H1 (cell line): ENCODE data around the gene APH1A. TPM values are rescaled to one million over a fixed set of nuclear protein-coding genes. Genes with fewer than 3 reads are reported as not detected.
"Not testable (repeated sequence)": the region's sequence is repeated elsewhere in the genome, so short reads cannot be mapped to it uniquely, and the experiment has no call there.

Experiments
- CTCF ChIA-PET: fragments of 300-600 bp; sonication (Branson Sonifier 250); formaldehyde crosslinking; loops from one replicate; lab custom pipeline; 2021; ENCODE audit not compliant: partially characterized antibody; lab: Charles Lee
- POLR2A ChIA-PET: fragments of 300-600 bp; sonication (Branson Sonifier 250); formaldehyde crosslinking; loops from one replicate; lab custom pipeline; 2021; ENCODE audit warnings: inconsistent platforms; ENCODE audit not compliant: partially characterized antibody; lab: Charles Lee
- DNase-seq, 2 experiments: peaks; one replicate each; pipeline versions ENCODE4 v3.0.0 to v3.0.0-alpha.2; 2010 to 2022; ENCODE audit warnings: low spot score in 2 of 2, low read depth in 1 of 2, mixed read lengths in 1 of 2
- FAIRE-seq: peaks from 2 replicates; lab custom pipeline; 2011; peaks lifted over from hg19 to GRCh38; lab: Jason Lieb, UNC
- H2AFZ ChIP-seq: 2 replicates; pipeline ENCODE4 v1.8.1; 2012; ENCODE audit warnings: low read length, inconsistent platforms
- H2AK5ac ChIP-seq: 2 replicates; pipeline ENCODE4 v1.6.1; 2013; ENCODE audit warnings: low read depth, low read length
- H2BK120ac ChIP-seq: replicated peaks from 2 replicates; pipeline ENCODE3; 2013; ENCODE audit warnings: low read depth, low read length, inconsistent platforms
- H2BK12ac ChIP-seq: 2 replicates; pipeline ENCODE4 v1.6.1; 2013; ENCODE audit warnings: low read depth, low read length
- H2BK15ac ChIP-seq: 2 replicates; pipeline ENCODE4 v1.6.1; 2013; ENCODE audit warnings: low read length
- H2BK20ac ChIP-seq: 2 replicates; pipeline ENCODE4 v1.6.1; 2013; ENCODE audit warnings: low read length
- H2BK5ac ChIP-seq: 2 replicates; pipeline ENCODE4 v1.6.1; 2013; ENCODE audit warnings: low read depth, low read length
- H3K14ac ChIP-seq: 2 replicates; pipeline ENCODE4 v1.6.1; 2013; ENCODE audit warnings: inconsistent platforms; ENCODE audit not compliant: insufficient read length
- H3K18ac ChIP-seq: 2 replicates; pipeline ENCODE4 v1.6.1; 2013; ENCODE audit warnings: low read length; ENCODE audit errors: extremely low read depth
- H3K23ac ChIP-seq: 2 replicates; pipeline ENCODE4 v1.6.1; 2013; ENCODE audit warnings: inconsistent platforms; ENCODE audit not compliant: insufficient read length
- H3K23me2 ChIP-seq: 2 replicates; pipeline ENCODE4 v1.6.1; 2013; ENCODE audit warnings: low read depth, low read length
- H3K27ac ChIP-seq: 2 replicates; pipeline ENCODE4 v1.6.1; 2011; ENCODE audit warnings: low read depth, low read length, inconsistent platforms
- H3K27me3 ChIP-seq, 4 experiments: replicated peaks in 1 of 4; 1 replicate in 1 of 4; 2 replicates in 3 of 4; pipeline versions ENCODE4 v1.6.1 to v1.8.1; 2011 to 2013; ENCODE audit warnings: low read length in 3 of 4, mild to moderate bottlenecking in 3 of 4, inconsistent platforms in 2 of 4, mixed read lengths in 2 of 4, moderate library complexity in 1 of 4; ENCODE audit not compliant: control insufficient read depth in 3 of 4, insufficient read depth in 3 of 4; ENCODE audit errors: extremely low read depth in 1 of 4
- H3K36me3 ChIP-seq, 4 experiments: 2 replicates each; pipeline versions ENCODE4 v1.6.1 to v1.8.1; 2011 to 2013; ENCODE audit warnings: mild to moderate bottlenecking in 4 of 4, low read length in 3 of 4, moderate library complexity in 2 of 4, control low read depth in 1 of 4, inconsistent platforms in 1 of 4; ENCODE audit not compliant: insufficient read depth in 4 of 4, control insufficient read depth in 2 of 4
- H3K4ac ChIP-seq: replicated peaks from 2 replicates; pipeline ENCODE3; 2013; ENCODE audit warnings: low read length, low read depth, mixed read lengths, inconsistent platforms; ENCODE audit not compliant: insufficient read length
- H3K4me1 ChIP-seq, 4 experiments: replicated peaks in 1 of 4; 1 replicate in 1 of 4; 2 replicates in 3 of 4; pipeline versions ENCODE4 v1.6.1 to v1.8.1; 2011 to 2013; ENCODE audit warnings: low read length in 3 of 4, inconsistent platforms in 2 of 4, mixed read lengths in 1 of 4; ENCODE audit not compliant: insufficient read depth in 4 of 4, control insufficient read depth in 3 of 4
- H3K4me2 ChIP-seq, 2 experiments: 2 replicates each; pipeline versions ENCODE4 v1.6.1 to v1.8.1; 2011 to 2013; ENCODE audit warnings: low read depth in 2 of 2, low read length in 2 of 2, control low read depth in 1 of 2, inconsistent platforms in 1 of 2, mild to moderate bottlenecking in 1 of 2; ENCODE audit not compliant: insufficient read depth in 1 of 2
- H3K4me3 ChIP-seq, 4 experiments: fragments of 200-600, 300-600 bp in 1 of 4; sonication (generic), shearing (Covaris generic), sonication (Bioruptor Twin) in 1 of 4; 2 replicates each; pipeline versions ENCODE4 v1.5.1 to v1.8.1; 2011 to 2016; ENCODE audit warnings: low read length in 4 of 4, low read depth in 3 of 4, control low read depth in 2 of 4, inconsistent platforms in 2 of 4, mild to moderate bottlenecking in 2 of 4, mixed read lengths in 1 of 4, moderate library complexity in 1 of 4; ENCODE audit not compliant: insufficient read depth in 2 of 4; ENCODE audit errors: extremely low read depth in 1 of 4
- H3K56ac ChIP-seq: replicated peaks from 2 replicates; pipeline ENCODE3; 2013; ENCODE audit warnings: low read depth, mild to moderate bottlenecking, mixed read lengths, low read length, inconsistent platforms; ENCODE audit not compliant: insufficient read length
- H3K79me1 ChIP-seq: 2 replicates; pipeline ENCODE4 v1.6.1; 2013; ENCODE audit warnings: low read depth, low read length, control low read depth
- H3K79me2 ChIP-seq, 2 experiments: 2 replicates each; pipeline versions ENCODE4 v1.6.1 to v1.8.1; 2012 to 2013; ENCODE audit warnings: low read length in 2 of 2, mild to moderate bottlenecking in 2 of 2, inconsistent platforms in 1 of 2; ENCODE audit not compliant: insufficient read depth in 2 of 2, control insufficient read depth in 1 of 2
- H3K9ac ChIP-seq, 4 experiments: replicated peaks in 1 of 4; 1 replicate in 1 of 4; 2 replicates in 3 of 4; pipeline versions ENCODE4 v1.6.1 to v1.8.1; 2011 to 2013; ENCODE audit warnings: low read depth in 3 of 4, low read length in 3 of 4, control low read depth in 2 of 4, mild to moderate bottlenecking in 2 of 4, moderate library complexity in 2 of 4, inconsistent platforms in 1 of 4; ENCODE audit errors: extremely low read depth in 1 of 4
- H3K9me3 ChIP-seq, 2 experiments: 2 replicates each; pipeline versions ENCODE4 v1.6.1 to v1.8.1; 2012 to 2013; ENCODE audit warnings: mild to moderate bottlenecking in 2 of 2, moderate library complexity in 2 of 2, control low read depth in 1 of 2, inconsistent platforms in 1 of 2, low read depth in 1 of 2, low read length in 1 of 2, mixed read lengths in 1 of 2; ENCODE audit not compliant: insufficient read depth in 2 of 2
- H4K20me1 ChIP-seq, 2 experiments: replicated peaks in 1 of 2; 2 replicates each; pipeline versions ENCODE3 to v1.8.1; 2011 to 2013; ENCODE audit warnings: inconsistent platforms in 2 of 2, low read length in 2 of 2, mild to moderate bottlenecking in 1 of 2; ENCODE audit not compliant: insufficient read depth in 2 of 2, control insufficient read depth in 1 of 2
- H4K5ac ChIP-seq: 2 replicates; pipeline ENCODE4 v1.6.1; 2013; ENCODE audit warnings: low read length, low read depth, mixed read lengths, inconsistent platforms; ENCODE audit not compliant: insufficient read length
- H4K8ac ChIP-seq: 2 replicates; pipeline ENCODE4 v1.8.0; 2013; ENCODE audit warnings: mild to moderate bottlenecking, moderate library complexity, low read length, inconsistent platforms; ENCODE audit not compliant: insufficient read depth; ENCODE audit errors: extremely low read depth
- H4K91ac ChIP-seq: replicated peaks from 2 replicates; pipeline ENCODE3; 2013; ENCODE audit warnings: low read length, mixed read lengths, inconsistent platforms; ENCODE audit not compliant: insufficient read length
- WGBS, 2 experiments: shearing (Covaris generic) in 1 of 2; methylation state at CpG; one replicate each; pipeline versions ENCODE4 v1.1.6 to v1.1.7; 2013 to 2015; ENCODE audit warnings: low lambda C conversion rate in 2 of 2, mixed read lengths in 2 of 2, inconsistent platforms in 1 of 2, low coverage in 1 of 2, missing lambda C conversion rate in 1 of 2; ENCODE audit not compliant: insufficient replicate concordance in 2 of 2, insufficient coverage in 1 of 2, insufficient read length in 1 of 2; ENCODE audit errors: extremely low coverage in 1 of 2, missing lambda C conversion rate in 1 of 2; 5-methylcytosine and 5-hydroxymethylcytosine counted together
- polyA plus RNA-seq, 7 experiments: library from polyadenylated mRNA; depleted of rRNA in 3 of 7; stranded (reverse) in 5 of 7; unstranded in 2 of 7; fragments of >200 nt in 5 of 7; fragments of 200-250 nt in 2 of 7; gene quantifications; 1 replicate in 5 of 7; 2 replicates in 1 of 7; 4 replicates in 1 of 7; pipeline versions ENCODE4 v1.2.1 to v1.2.3, GENCODE V29; 2011 to 2013; ENCODE audit warnings: missing spikeins in 2 of 7, mixed read lengths in 2 of 7
- small RNA-seq: library from polyadenylated mRNA; stranded (forward); fragments of <200 nt; extraction: miRNeasy Mini kit (QIAGEN cat#:217004); gene quantifications from one replicate; pipeline ENCODE3, GENCODE V24; 2013; ENCODE audit not compliant: insufficient read depth
- total RNA-seq: library from RNA; stranded (reverse); fragmentation: NEBNext Ultra II Directional; extraction: Animal tissue kit (Norgen Biotek cat#: 25700); gene quantifications from 2 replicates; pipeline ENCODE4 v1.2.1, GENCODE V29; 2021

APH1A gene
- total and polyA plus RNA-seq, 2 of the 8 experiments (the other 6 are each of a cell fraction or from before 2014, with no cell fraction given): 111 to 183 TPM

- FAIRE-seq, H3K27ac ChIP-seq: not testable (repeated sequence)
- CTCF ChIA-PET: interaction anchor here (1.2 kb wide), 1 partner anchor 65 kb away, joined by 3 read pairs; no protein-coding TSS in a partner anchor
Observed at GRCh38 chr1:150215855-150216254, 53.0 kb downstream of the APH1A start.

More at GRCh38 chr1:150215855-150216254, 53.0 kb downstream of the APH1A start:
- POLR2A ChIA-PET: interaction anchor here (0.9 to 2.4 kb wide), 5 partner anchors 9 to 148 kb away, joined by 3 to 9 read pairs (median 3); partner anchors contain the start of gene RPRD2
- H4K8ac ChIP-seq, H3K79me2 ChIP-seq, H3K79me1 ChIP-seq, H4K91ac ChIP-seq, H3K18ac ChIP-seq, H3K4me2 ChIP-seq, H2BK5ac ChIP-seq, H3K23ac ChIP-seq, H3K4me3 ChIP-seq, H3K9ac ChIP-seq, H3K56ac ChIP-seq, H2AFZ ChIP-seq, H2BK12ac ChIP-seq, H2BK20ac ChIP-seq, H3K27me3 ChIP-seq, H3K23me2 ChIP-seq, H3K9me3 ChIP-seq, H2BK120ac ChIP-seq, H3K14ac ChIP-seq, H3K4ac ChIP-seq, H4K5ac ChIP-seq, H3K4me1 ChIP-seq, H2AK5ac ChIP-seq, H2BK15ac ChIP-seq, H4K20me1 ChIP-seq, DNase-seq: not testable (repeated sequence)
- WGBS, 2 experiments: 88% methylated on average over 6 of the region's 6 CpGs; no CpG with 5 or more reads in 1 of the 2 experiments
- H3K36me3 ChIP-seq: peaks cover 2 to 20% (median 3%) of the 10 kb centered on the region in 4 experiments; a peak in 4 of 8 replicates

Small RNA genes lying within 50 kb of the gene (small RNA-seq; reads per million reads assigned to genes)
- 1.0 reads per million for gene RNU2-17P

Other genes with a start within 250 kb of the APH1A start
- 27.6 and 29.9 TPM in 2 replicates for gene VPS45, start 201.2 kb downstream of the APH1A start, total RNA-seq
- 12.7 and 19.1 TPM in 2 replicates for gene VPS45, start 201.2 kb downstream of the APH1A start, polyA plus RNA-seq (2011; rRNA removed)
- 35.0 and 37.0 TPM in 2 replicates for gene PLEKHO1, start 119.1 kb downstream of the APH1A start, total RNA-seq
- 23.2 and 26.0 TPM in 2 replicates for gene PLEKHO1, start 119.1 kb downstream of the APH1A start, polyA plus RNA-seq (2011; rRNA removed)
- 114 and 123 TPM in 2 replicates for gene ANP32E, start 32.9 kb downstream of the APH1A start, total RNA-seq
- gene ANP32E, start 32.9 kb downstream of the APH1A start, polyA plus RNA-seq (2011; rRNA removed): 10.2 and 20.7 TPM in 2 replicates
- 52.1 and 52.3 TPM in 2 replicates for gene CA14, start 11.2 kb downstream of the APH1A start, total RNA-seq
- gene CA14, start 11.2 kb downstream of the APH1A start, polyA plus RNA-seq (2011; rRNA removed): 79.3 and 105 TPM in 2 replicates
- gene C1orf54, start 3.8 kb upstream of the APH1A start, total RNA-seq: 19.8 and 20.4 TPM in 2 replicates
- gene C1orf54, start 3.8 kb upstream of the APH1A start, polyA plus RNA-seq (2011; rRNA removed): 12.2 and 30.2 TPM in 2 replicates
- gene CIART, start 13.5 kb upstream of the APH1A start, total RNA-seq: 9.6 and 10.6 TPM in 2 replicates
- gene CIART, start 13.5 kb upstream of the APH1A start, polyA plus RNA-seq (2011; rRNA removed): 23.3 and 33.3 TPM in 2 replicates
- 99.8 and 104 TPM in 2 replicates for gene MRPS21, start 24.8 kb upstream of the APH1A start, total RNA-seq
- 59.0 and 81.9 TPM in 2 replicates for gene MRPS21, start 24.8 kb upstream of the APH1A start, polyA plus RNA-seq (2011; rRNA removed)
- gene PRPF3, start 52.5 kb upstream of the APH1A start, total RNA-seq: 58.1 and 65.8 TPM in 2 replicates
- gene PRPF3, start 52.5 kb upstream of the APH1A start, polyA plus RNA-seq (2011; rRNA removed): 15.1 and 17.9 TPM in 2 replicates
- 30.2 and 32.4 TPM in 2 replicates for gene RPRD2, start 95.1 kb upstream of the APH1A start, total RNA-seq
- 14.4 and 14.6 TPM in 2 replicates for gene RPRD2, start 95.1 kb upstream of the APH1A start, polyA plus RNA-seq (2011; rRNA removed)
- 32.7 and 39.1 TPM in 2 replicates for gene TARS2, start 218.4 kb upstream of the APH1A start, total RNA-seq
- 38.9 and 54.0 TPM in 2 replicates for gene TARS2, start 218.4 kb upstream of the APH1A start, polyA plus RNA-seq (2011; rRNA removed)
- 0.73 and 0.95 TPM in 2 replicates for gene ECM1, start 239.1 kb upstream of the APH1A start, total RNA-seq
- gene ECM1, start 239.1 kb upstream of the APH1A start, polyA plus RNA-seq (2011; rRNA removed): 0.98 and 1.1 TPM in 2 replicates
- 1.1 TPM in 1 of 2 replicates, not detected in the other for gene FALEC, start 246.7 kb upstream of the APH1A start, total RNA-seq
- gene FALEC, start 246.7 kb upstream of the APH1A start, polyA plus RNA-seq (2011; rRNA removed): not detected in 2 replicates